Measurements from ENCODE around the gene LYRM4.

- TF ChIP-seq POLR2AphosphoS5 (IDR thresholded peaks at IDR 0.05; ENCODE audit: low read depth) (no peak), JUNB (IDR thresholded peaks at IDR 0.05; ENCODE audit: unreplicated experiment) (no peak), EZH2 (IDR thresholded peaks at IDR 0.05; ENCODE audit: low read depth, unreplicated experiment) (no peak), ZNF331 (CRISPR knock-in tag; IDR thresholded peaks at IDR 0.05; ENCODE audit: low read depth) (no peak), ETS1 (IDR thresholded peaks at IDR 0.05) (no peak), EZH2phosphoT487 (IDR thresholded peaks at IDR 0.05; ENCODE audit: unreplicated experiment) (no peak), ZNF114 (CRISPR knock-in tag; IDR thresholded peaks at IDR 0.05) (no peak), CREB1 (CRISPR knock-in tag; IDR thresholded peaks at IDR 0.05; ENCODE audit: low read depth) (no peak), STAT1 (IDR thresholded peaks at IDR 0.05; ENCODE audit: unreplicated experiment) (no peak), NANOG (IDR thresholded peaks at IDR 0.05; ENCODE audit: borderline replicate concordance) (no peak)
- TF ChIP-seq, protein P1, sequence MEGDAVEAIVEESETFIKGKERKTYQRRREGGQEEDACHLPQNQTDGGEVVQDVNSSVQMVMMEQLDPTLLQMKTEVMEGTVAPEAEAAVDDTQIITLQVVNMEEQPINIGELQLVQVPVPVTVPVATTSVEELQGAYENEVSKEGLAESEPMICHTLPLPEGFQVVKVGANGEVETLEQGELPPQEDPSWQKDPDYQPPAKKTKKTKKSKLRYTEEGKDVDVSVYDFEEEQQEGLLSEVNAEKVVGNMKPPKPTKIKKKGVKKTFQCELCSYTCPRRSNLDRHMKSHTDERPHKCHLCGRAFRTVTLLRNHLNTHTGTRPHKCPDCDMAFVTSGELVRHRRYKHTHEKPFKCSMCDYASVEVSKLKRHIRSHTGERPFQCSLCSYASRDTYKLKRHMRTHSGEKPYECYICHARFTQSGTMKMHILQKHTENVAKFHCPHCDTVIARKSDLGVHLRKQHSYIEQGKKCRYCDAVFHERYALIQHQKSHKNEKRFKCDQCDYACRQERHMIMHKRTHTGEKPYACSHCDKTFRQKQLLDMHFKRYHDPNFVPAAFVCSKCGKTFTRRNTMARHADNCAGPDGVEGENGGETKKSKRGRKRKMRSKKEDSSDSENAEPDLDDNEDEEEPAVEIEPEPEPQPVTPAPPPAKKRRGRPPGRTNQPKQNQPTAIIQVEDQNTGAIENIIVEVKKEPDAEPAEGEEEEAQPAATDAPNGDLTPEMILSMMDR (conservative IDR thresholded peaks at IDR 0.05; ENCODE audit: low read depth in 2 of 2): no peak
- TF ChIP-seq, protein P2, sequence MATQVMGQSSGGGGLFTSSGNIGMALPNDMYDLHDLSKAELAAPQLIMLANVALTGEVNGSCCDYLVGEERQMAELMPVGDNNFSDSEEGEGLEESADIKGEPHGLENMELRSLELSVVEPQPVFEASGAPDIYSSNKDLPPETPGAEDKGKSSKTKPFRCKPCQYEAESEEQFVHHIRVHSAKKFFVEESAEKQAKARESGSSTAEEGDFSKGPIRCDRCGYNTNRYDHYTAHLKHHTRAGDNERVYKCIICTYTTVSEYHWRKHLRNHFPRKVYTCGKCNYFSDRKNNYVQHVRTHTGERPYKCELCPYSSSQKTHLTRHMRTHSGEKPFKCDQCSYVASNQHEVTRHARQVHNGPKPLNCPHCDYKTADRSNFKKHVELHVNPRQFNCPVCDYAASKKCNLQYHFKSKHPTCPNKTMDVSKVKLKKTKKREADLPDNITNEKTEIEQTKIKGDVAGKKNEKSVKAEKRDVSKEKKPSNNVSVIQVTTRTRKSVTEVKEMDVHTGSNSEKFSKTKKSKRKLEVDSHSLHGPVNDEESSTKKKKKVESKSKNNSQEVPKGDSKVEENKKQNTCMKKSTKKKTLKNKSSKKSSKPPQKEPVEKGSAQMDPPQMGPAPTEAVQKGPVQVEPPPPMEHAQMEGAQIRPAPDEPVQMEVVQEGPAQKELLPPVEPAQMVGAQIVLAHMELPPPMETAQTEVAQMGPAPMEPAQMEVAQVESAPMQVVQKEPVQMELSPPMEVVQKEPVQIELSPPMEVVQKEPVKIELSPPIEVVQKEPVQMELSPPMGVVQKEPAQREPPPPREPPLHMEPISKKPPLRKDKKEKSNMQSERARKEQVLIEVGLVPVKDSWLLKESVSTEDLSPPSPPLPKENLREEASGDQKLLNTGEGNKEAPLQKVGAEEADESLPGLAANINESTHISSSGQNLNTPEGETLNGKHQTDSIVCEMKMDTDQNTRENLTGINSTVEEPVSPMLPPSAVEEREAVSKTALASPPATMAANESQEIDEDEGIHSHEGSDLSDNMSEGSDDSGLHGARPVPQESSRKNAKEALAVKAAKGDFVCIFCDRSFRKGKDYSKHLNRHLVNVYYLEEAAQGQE (IDR thresholded peaks at IDR 0.05; ENCODE audit: unreplicated experiment): no peak
Measured at GRCh38 chr6:5217356-5217755, 43.4 kb downstream of the LYRM4 start.
